SK-N-SH (cell line): ENCODE results near the gene PKN3. TPM values are rescaled to one million over a fixed set of nuclear protein-coding genes. Genes with fewer than 3 reads are reported as not detected.
A peak's percentile ranks its signal among the peaks of the same experiment; 100 is the strongest.

Experiments used
- CTCF ChIA-PET: fragments of 300-600, 350-600 bp; formaldehyde crosslinking; extraction: SDS; loops from one replicate; lab custom pipeline; 2021; lab: Yijun Ruan, JAX
- POLR2A ChIA-PET: fragments of 350-600 bp; sonication (Branson Sonifier 250); formaldehyde crosslinking; extraction: SDS; loops from one replicate; lab custom pipeline; 2020; ENCODE audit warnings: antibody characterized with exemption, inconsistent platforms; lab: Yijun Ruan, JAX
- DNase-seq: peaks from one replicate; pipeline ENCODE4 v3.0.0; 2012
- H2AFZ ChIP-seq: fragments of 200-600 bp; sonication (generic); 2 replicates; pipeline ENCODE4 v1.8.1; 2016; ENCODE audit warnings: antibody characterized with exemption, mild to moderate bottlenecking, low read depth
- H3F3A ChIP-seq: fragments of 200-600 bp; sonication (generic); replicated peaks from 2 replicates; pipeline ENCODE3; 2016; ENCODE audit warnings: antibody characterized with exemption, mild to moderate bottlenecking; ENCODE audit not compliant: insufficient read depth
- H3K27ac ChIP-seq, 2 experiments: fragments of 200-500 bp in 1 of 2; fragments of 200-600 bp in 1 of 2; sonication (Bioruptor generic) in 1 of 2; sonication (generic), shearing (Covaris generic) in 1 of 2; 2 replicates each; pipeline versions ENCODE4 v1.5.1 to v1.6.1; 2014 to 2016; ENCODE audit warnings: low read depth in 2 of 2, inconsistent platforms in 1 of 2, low read length in 1 of 2, mild to moderate bottlenecking in 1 of 2, mixed read lengths in 1 of 2
- H3K27me3 ChIP-seq: fragments of 200-600 bp; sonication (generic), shearing (Covaris generic); 2 replicates; pipeline ENCODE4 v1.6.1; 2016; ENCODE audit warnings: mixed run types; ENCODE audit not compliant: insufficient read depth
- H3K36me3 ChIP-seq, 2 experiments: fragments of 200-500 bp in 1 of 2; fragments of 200-600 bp in 1 of 2; sonication (Bioruptor generic) in 1 of 2; sonication (generic) in 1 of 2; replicated peaks in 1 of 2; 2 replicates each; pipeline versions ENCODE3 to v1.5.1; 2014 to 2016; ENCODE audit warnings: low read length in 1 of 2, mild to moderate bottlenecking in 1 of 2; ENCODE audit not compliant: insufficient read depth in 2 of 2, control insufficient read depth in 1 of 2
- H3K4me1 ChIP-seq, 2 experiments: fragments of 200-500 bp in 1 of 2; fragments of 200-600 bp in 1 of 2; sonication (Bioruptor generic) in 1 of 2; sonication (generic), shearing (Covaris generic) in 1 of 2; 2 replicates each; pipeline versions ENCODE4 v1.5.1 to v1.6.1; 2014 to 2016; ENCODE audit warnings: low read depth in 1 of 2, low read length in 1 of 2, mixed run types in 1 of 2; ENCODE audit not compliant: insufficient read depth in 2 of 2, control insufficient read depth in 1 of 2
- H3K4me2 ChIP-seq: fragments of 200-600 bp; sonication (generic), shearing (Covaris generic); 2 replicates; pipeline ENCODE4 v1.6.1; 2017; ENCODE audit warnings: mixed run types
- H3K4me3 ChIP-seq, 2 experiments: fragments of 200-500 bp in 1 of 2; fragments of 200-600 bp in 1 of 2; sonication (Bioruptor generic) in 1 of 2; sonication (generic), shearing (Covaris generic) in 1 of 2; 2 replicates each; pipeline versions ENCODE4 v1.5.1 to v1.8.1; 2014 to 2016; ENCODE audit warnings: low read depth in 2 of 2, inconsistent platforms in 1 of 2, low read length in 1 of 2, mild to moderate bottlenecking in 1 of 2, mixed read lengths in 1 of 2, moderate library complexity in 1 of 2
- H3K79me2 ChIP-seq: fragments of 200-600 bp; sonication (generic); 2 replicates; pipeline ENCODE4 v1.8.1; 2017; ENCODE audit warnings: mild to moderate bottlenecking; ENCODE audit not compliant: insufficient read depth
- H3K9ac ChIP-seq: fragments of 200-600 bp; sonication (generic); 2 replicates; pipeline ENCODE4 v1.6.1; 2017; ENCODE audit warnings: mixed run types
- H3K9me2 ChIP-seq: fragments of 200-600 bp; sonication (generic); 2 replicates; pipeline ENCODE4 v1.6.1; 2017; ENCODE audit warnings: mixed run types
- H3K9me3 ChIP-seq: fragments of 200-600 bp; sonication (generic); 2 replicates; pipeline ENCODE4 v1.6.1; 2017; ENCODE audit warnings: mixed run types, mild to moderate bottlenecking, moderate library complexity
- H4K20me1 ChIP-seq: fragments of 200-600 bp; sonication (generic); 2 replicates; pipeline ENCODE4 v1.6.1; 2017; ENCODE audit warnings: mild to moderate bottlenecking, mixed run types; ENCODE audit not compliant: insufficient read depth
- CHD2 ChIP-seq: fragments of 150-350 bp; IDR thresholded peaks from 2 replicates; pipeline ENCODE4 v1.6.1; 2018; ENCODE audit warnings: low read length; ENCODE audit not compliant: partially characterized antibody
- ELF1 ChIP-seq: IDR thresholded peaks from 2 replicates; pipeline ENCODE4 v1.4.0; 2012
- EZH2phosphoT487 ChIP-seq: fragments of 200-600 bp; sonication (generic); IDR thresholded peaks from 2 replicates; pipeline ENCODE4 v1.6.1; 2017; ENCODE audit warnings: low read depth, mixed run types, mild to moderate bottlenecking, antibody characterized with exemption, moderate library complexity, borderline replicate concordance
- FOXJ3 ChIP-seq: sonication (generic); formaldehyde crosslinking; IDR thresholded peaks from 2 replicates; pipeline ENCODE4 v1.5.1; 2020; ENCODE audit warnings: mild to moderate bottlenecking, missing genetic modification reagents
- FOXM1 ChIP-seq: IDR thresholded peaks from 2 replicates; pipeline ENCODE4 v1.4.0; 2012; ENCODE audit warnings: low read depth, mild to moderate bottlenecking
- GABPA ChIP-seq: IDR thresholded peaks from 2 replicates; pipeline ENCODE4 v1.4.0; 2012; ENCODE audit warnings: low read depth, mild to moderate bottlenecking
- JUND ChIP-seq: IDR thresholded peaks from 2 replicates; pipeline ENCODE4 v1.4.0; 2012
- MAX ChIP-seq: IDR thresholded peaks from 2 replicates; pipeline ENCODE4 v1.4.0; 2012; ENCODE audit warnings: low read depth
- MEF2A ChIP-seq: IDR thresholded peaks from 2 replicates; pipeline ENCODE4 v1.4.0; 2012; ENCODE audit warnings: low read depth, borderline replicate concordance
- MXI1 ChIP-seq: IDR thresholded peaks from 2 replicates; pipeline ENCODE4 v1.6.1; 2012; ENCODE audit warnings: mild to moderate bottlenecking, low read depth, low read length, improper control_type of control experiment
- NFIC ChIP-seq: IDR thresholded peaks from 2 replicates; pipeline ENCODE4 v1.4.0; 2012; ENCODE audit warnings: borderline replicate concordance
- RAD21 ChIP-seq: IDR thresholded peaks from 2 replicates; pipeline ENCODE4 v1.6.1; 2012; ENCODE audit warnings: mild to moderate bottlenecking, low read length
- REST ChIP-seq: IDR thresholded peaks from 2 replicates; pipeline ENCODE4 v1.6.1; 2012; ENCODE audit warnings: mild to moderate bottlenecking, low read depth, low read length, moderate library complexity
- RFX5 ChIP-seq: IDR thresholded peaks from 2 replicates; pipeline ENCODE4 v1.6.1; 2012; ENCODE audit warnings: mild to moderate bottlenecking, improper control_type of control experiment, low read length
- RXRA ChIP-seq: IDR thresholded peaks from 2 replicates; pipeline ENCODE4 v1.4.0; 2012; ENCODE audit warnings: low read depth, mild to moderate bottlenecking, borderline replicate concordance
- SMC3 ChIP-seq: IDR thresholded peaks from 2 replicates; pipeline ENCODE4 v1.6.1; 2012; ENCODE audit warnings: low read depth, low read length, improper control_type of control experiment
- TCF12 ChIP-seq: IDR thresholded peaks from 2 replicates; pipeline ENCODE4 v1.4.0; 2012
- WGBS: methylation state at CpG from one replicate; pipeline ENCODE4 v1.1.6; 2017; ENCODE audit warnings: low lambda C conversion rate; 5-methylcytosine and 5-hydroxymethylcytosine counted together
- polyA plus RNA-seq, 3 experiments: library from polyadenylated mRNA; depleted of rRNA; stranded (reverse); fragments of >200 nt; gene quantifications; 2 replicates each; pipeline ENCODE4 v1.2.3, GENCODE V29; 2012
- TF ChIP-seq, protein P1 (sequence below): IDR thresholded peaks from 2 replicates; pipeline ENCODE4 v1.4.0; 2012; ENCODE audit warnings: low read depth, borderline replicate concordance
- TF ChIP-seq, protein P2 (sequence below): IDR thresholded peaks from 2 replicates; pipeline ENCODE4 v1.4.0; 2012; ENCODE audit warnings: low read depth, borderline replicate concordance
- TF ChIP-seq, protein P3 (sequence below): fragments of 150-350 bp; IDR thresholded peaks from 2 replicates; pipeline ENCODE4 v1.6.1; 2016; ENCODE audit warnings: mild to moderate bottlenecking, low read depth, low read length

Gene PKN3
- polyA plus RNA-seq, 1 of the 3 experiments (the other 2 are of a cell fraction) = 7.8 TPM

DNA sequence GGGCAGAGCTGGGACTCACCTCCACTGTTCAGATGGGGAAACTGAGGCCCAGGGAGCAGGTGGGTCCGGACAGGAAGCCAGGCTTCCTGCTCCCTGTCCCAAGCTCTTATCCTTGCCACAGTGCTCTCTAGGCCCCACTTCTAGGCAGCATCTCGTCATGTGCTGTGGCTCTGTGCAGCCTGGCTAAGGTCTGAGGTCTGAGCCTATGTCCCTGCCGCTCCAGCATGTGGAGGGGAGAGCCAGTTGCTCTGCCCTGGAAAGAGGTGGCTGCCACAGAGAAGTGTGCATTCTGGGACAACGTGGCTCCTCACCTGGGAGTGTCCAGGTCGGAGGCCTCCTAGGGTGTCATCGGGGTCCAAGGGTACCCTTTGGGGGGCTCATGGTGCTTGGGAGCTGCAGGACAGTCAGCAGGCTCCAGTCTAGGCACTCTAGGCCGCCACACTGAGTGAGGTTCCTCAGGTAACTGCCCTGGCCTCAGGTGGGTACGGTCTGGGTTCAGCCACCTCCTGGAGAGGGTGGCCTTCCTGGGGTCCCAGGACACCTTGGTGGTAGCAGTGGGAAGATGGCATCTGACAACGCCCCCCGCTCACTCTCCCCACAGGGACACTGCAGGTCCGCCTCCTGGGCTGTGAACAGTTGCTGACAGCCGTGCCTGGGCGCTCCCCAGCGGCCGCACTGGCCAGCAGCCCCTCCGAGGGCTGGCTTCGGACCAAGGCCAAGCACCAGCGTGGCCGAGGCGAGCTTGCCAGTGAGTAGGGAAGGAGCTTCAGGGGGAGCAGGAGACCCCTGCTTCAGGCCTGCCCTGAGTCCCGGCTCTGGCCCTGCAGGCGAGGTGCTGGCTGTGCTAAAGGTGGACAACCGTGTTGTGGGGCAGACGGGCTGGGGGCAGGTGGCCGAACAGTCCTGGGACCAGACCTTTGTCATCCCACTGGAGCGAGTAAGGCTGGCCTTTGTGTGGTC is 10.4 kb downstream of the PKN3 start:
- Histone ChIP-seq H3K27me3 (no peaks in the 10 kb centered on the region), H3K4me1 (peaks cover 0 to 3% of the 10 kb centered on the region in 2 experiments; a peak in 1 of 4 replicates), H2AFZ (no peak overlapping the region), H3F3A (no peaks in the 10 kb centered on the region), H3K36me3 (no peaks in the 10 kb centered on the region), H3K4me3 (no peak overlapping the region), H3K9ac (no peak overlapping the region), H3K79me2 (no peaks in the 10 kb centered on the region), H3K9me2 (no peaks in the 10 kb centered on the region), H3K9me3 (no peaks in the 10 kb centered on the region), H4K20me1 (no peaks in the 10 kb centered on the region), H3K27ac (no peak overlapping the region), H3K4me2 (no peak overlapping the region)
- DNase-seq = peak; percentile 17
- TF ChIP-seq MAX = no peak
- no peak for TF ChIP-seq JUND
- TF ChIP-seq RAD21 = no peak
- TF ChIP-seq CHD2 = no peak
- TF ChIP-seq ELF1 = no peak
- no peak for TF ChIP-seq MXI1
- TF ChIP-seq REST = no peak
- TF ChIP-seq FOXM1 = no peak
- TF ChIP-seq, protein P1, sequence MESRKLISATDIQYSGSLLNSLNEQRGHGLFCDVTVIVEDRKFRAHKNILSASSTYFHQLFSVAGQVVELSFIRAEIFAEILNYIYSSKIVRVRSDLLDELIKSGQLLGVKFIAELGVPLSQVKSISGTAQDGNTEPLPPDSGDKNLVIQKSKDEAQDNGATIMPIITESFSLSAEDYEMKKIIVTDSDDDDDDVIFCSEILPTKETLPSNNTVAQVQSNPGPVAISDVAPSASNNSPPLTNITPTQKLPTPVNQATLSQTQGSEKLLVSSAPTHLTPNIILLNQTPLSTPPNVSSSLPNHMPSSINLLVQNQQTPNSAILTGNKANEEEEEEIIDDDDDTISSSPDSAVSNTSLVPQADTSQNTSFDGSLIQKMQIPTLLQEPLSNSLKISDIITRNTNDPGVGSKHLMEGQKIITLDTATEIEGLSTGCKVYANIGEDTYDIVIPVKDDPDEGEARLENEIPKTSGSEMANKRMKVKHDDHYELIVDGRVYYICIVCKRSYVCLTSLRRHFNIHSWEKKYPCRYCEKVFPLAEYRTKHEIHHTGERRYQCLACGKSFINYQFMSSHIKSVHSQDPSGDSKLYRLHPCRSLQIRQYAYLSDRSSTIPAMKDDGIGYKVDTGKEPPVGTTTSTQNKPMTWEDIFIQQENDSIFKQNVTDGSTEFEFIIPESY = no peak
- no peak for TF ChIP-seq RFX5
- no peak for TF ChIP-seq MEF2A
- no peak for TF ChIP-seq RXRA
- TF ChIP-seq SMC3 = no peak
- TF ChIP-seq, protein P2, sequence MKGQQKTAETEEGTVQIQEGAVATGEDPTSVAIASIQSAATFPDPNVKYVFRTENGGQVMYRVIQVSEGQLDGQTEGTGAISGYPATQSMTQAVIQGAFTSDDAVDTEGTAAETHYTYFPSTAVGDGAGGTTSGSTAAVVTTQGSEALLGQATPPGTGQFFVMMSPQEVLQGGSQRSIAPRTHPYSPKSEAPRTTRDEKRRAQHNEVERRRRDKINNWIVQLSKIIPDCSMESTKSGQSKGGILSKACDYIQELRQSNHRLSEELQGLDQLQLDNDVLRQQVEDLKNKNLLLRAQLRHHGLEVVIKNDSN = no peak
- TF ChIP-seq, protein P3, sequence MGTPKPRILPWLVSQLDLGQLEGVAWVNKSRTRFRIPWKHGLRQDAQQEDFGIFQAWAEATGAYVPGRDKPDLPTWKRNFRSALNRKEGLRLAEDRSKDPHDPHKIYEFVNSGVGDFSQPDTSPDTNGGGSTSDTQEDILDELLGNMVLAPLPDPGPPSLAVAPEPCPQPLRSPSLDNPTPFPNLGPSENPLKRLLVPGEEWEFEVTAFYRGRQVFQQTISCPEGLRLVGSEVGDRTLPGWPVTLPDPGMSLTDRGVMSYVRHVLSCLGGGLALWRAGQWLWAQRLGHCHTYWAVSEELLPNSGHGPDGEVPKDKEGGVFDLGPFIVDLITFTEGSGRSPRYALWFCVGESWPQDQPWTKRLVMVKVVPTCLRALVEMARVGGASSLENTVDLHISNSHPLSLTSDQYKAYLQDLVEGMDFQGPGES = no peak
- TF ChIP-seq EZH2phosphoT487 = no peak
- no peak for TF ChIP-seq NFIC
- TF ChIP-seq FOXJ3 (CRISPR knock-in tag) = no peak
- no peak for TF ChIP-seq GABPA
- TF ChIP-seq TCF12 = no peak
- WGBS = 89% methylated on average over 13 of the region's 26 CpGs
- POLR2A ChIA-PET = no interaction called here
- CTCF ChIA-PET = interaction anchor here (1.0 to 2.9 kb wide), 3 partner anchors 9 to 274 kb away, joined by 3 to 16 read pairs (median 4); partner anchors contain the start of gene PKN3
